Activated CD4-positive, alpha-beta T cell treated with anti-CD3 and anti-CD28 coated beads, Interleukin-10, Interleukin-2, amounts not matched to agents 100 ng/mL and 50 ng/mL, durations not matched to agents 16 hours and 8 hours (primary cell): Measurements from ENCODE around the gene PARD6A.

Source experiments
- DNase-seq: peaks from one replicate; pipeline ENCODE4 v3.0.0-alpha.2; 2020

The PARD6A gene

GRCh38 chr16:67697422-67698185 lies 36.8 kb downstream of the PARD6A start:
- no peak for DNase-seq

GRCh38 chr16:67699265-67699664 lies 38.5 kb downstream of the PARD6A start:
- DNase-seq, result no peak

GRCh38 chr16:67701420-67701819 lies 40.7 kb downstream of the PARD6A start:
- no peak for DNase-seq

GRCh38 chr16:67702130-67702529 lies 41.4 kb downstream of the PARD6A start:
- DNase-seq, result no peak

GRCh38 chr16:67703626-67704025 lies 42.9 kb downstream of the PARD6A start:
- peak; percentile 47 for DNase-seq

GRCh38 chr16:67704110-67704509 lies 43.4 kb downstream of the PARD6A start:
- DNase-seq, result no peak

- no peak for DNase-seq
Observed at GRCh38 chr16:67707210-67707609, 46.5 kb downstream of the PARD6A start.

- no peak for DNase-seq
Observed at GRCh38 chr16:67707790-67708189, 47.0 kb downstream of the PARD6A start.

GRCh38 chr16:67708368-67708771 lies 47.6 kb downstream of the PARD6A start:
- no peak for DNase-seq

- no peak for DNase-seq
Observed at GRCh38 chr16:67709050-67709449, 48.3 kb downstream of the PARD6A start.

GRCh38 chr16:67710607-67711006 lies 49.8 kb downstream of the PARD6A start:
- DNase-seq, result no peak
